Ureter (tissue), 1 donor: ENCODE data around the gene PIK3CB. TPM values are rescaled to one million over a fixed set of nuclear protein-coding genes. Genes with fewer than 3 reads are reported as not detected.
A peak's percentile ranks its signal among the peaks of the same experiment; 100 is the strongest.
"Not testable (repeated sequence)": the region's sequence is repeated elsewhere in the genome, so short reads cannot be mapped to it uniquely, and the experiment has no call there.

Experiments used
- DNase-seq: peaks from one replicate; pipeline ENCODE4 v3.0.0-alpha.2; 2020; ENCODE audit warnings: low spot score
- total RNA-seq: library from RNA; stranded (reverse); gene quantifications from one replicate; pipeline ENCODE4 v1.2.4, GENCODE V29; 2023
- donor health status: DM: yes; HTN: yes; CAD: no.

PIK3CB gene
- total RNA-seq, 1 donor from 2014 or later, result 41.5 TPM

- not testable (repeated sequence) for DNase-seq
Observed at GRCh38 chr3:138846824-138847223, 12.1 kb upstream of the PIK3CB start.

- no peak for DNase-seq
Observed at GRCh38 chr3:138846262-138846791, 11.6 kb upstream of the PIK3CB start.

DNA sequence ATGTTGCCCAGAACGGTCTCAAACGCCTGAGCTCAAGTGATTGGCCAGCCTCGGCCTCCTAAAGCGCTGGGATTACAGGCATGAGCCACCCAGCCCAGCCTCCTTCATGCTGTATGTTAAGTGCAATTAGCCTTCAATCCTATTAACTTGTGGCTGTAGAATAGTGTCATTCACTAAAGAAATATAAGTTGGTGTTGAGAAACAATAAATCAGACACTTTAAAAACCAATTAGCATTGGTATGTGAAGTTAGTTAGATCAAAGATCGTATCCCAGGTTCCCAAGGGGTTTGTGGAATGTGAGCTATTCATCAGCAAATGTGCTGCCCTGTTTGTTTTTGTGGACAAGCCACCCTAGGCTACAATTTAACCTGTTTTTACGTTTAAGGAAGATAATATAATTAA lies 11.0 kb upstream of the PIK3CB start:
- DNase-seq, result no peak

- no peak for DNase-seq
Observed at GRCh38 chr3:138845181-138845601, 10.5 kb upstream of the PIK3CB start.

- DNase-seq, result no peak
Observed at GRCh38 chr3:138842483-138843188, 7.9 kb upstream of the PIK3CB start.

GRCh38 chr3:138838385-138838784 lies 3.7 kb upstream of the PIK3CB start:
- DNase-seq, result not testable (repeated sequence)

DNA sequence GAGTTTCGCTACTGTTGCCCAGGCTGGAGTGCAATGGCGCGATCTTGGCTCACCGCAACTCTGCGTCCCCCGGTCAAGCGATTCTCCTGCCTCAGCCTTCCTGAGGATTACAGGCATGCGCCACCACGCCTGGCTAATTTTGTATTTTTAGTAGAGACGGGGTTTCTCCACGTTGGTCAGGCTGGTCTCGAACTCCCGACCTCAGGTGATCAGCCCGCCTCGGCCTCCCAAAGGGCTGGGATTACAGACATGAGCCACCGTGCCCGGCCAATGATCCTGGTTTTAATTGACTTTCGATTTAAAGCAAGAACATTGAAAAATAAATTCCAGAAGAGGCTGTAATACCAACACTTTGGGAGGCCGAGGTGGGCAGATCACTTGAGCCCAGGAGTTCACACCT lies 1.1 kb upstream of the PIK3CB start:
- not testable (repeated sequence) for DNase-seq

GRCh38 chr3:138835397-138835757 lies 649 bp upstream of the PIK3CB start:
- no peak for DNase-seq

- peak; percentile 50 for DNase-seq
Observed at GRCh38 chr3:138833899-138834595, 681 bp downstream of the PIK3CB start.

GRCh38 chr3:138832473-138833057 lies 2.2 kb downstream of the PIK3CB start:
- DNase-seq, result not testable (repeated sequence)

GRCh38 chr3:138829886-138830510 lies 4.7 kb downstream of the PIK3CB start:
- no peak for DNase-seq

GRCh38 chr3:138829097-138829496 lies 5.6 kb downstream of the PIK3CB start:
- no peak for DNase-seq

GRCh38 chr3:138827222-138827621 lies 7.5 kb downstream of the PIK3CB start:
- no peak for DNase-seq

DNA sequence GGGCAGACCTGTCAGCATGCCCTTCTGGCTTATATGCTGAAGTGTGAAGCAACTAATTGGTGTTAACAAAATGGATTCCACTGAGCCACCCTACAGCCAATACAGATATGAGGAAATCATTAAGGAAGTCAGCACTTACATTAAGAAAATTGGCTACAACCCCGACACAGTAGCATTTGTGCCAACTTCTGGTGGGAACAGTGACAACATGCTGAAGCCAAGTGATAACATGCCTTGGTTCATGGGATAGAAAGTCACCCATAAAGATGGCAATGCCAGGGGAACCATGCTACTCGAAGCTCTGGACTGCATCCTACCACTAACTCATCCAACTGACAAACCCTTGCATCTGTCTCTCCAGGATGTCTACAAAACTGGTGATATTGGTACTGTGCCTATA lies 9.4 kb downstream of the PIK3CB start:
- DNase-seq, result no peak

GRCh38 chr3:138824114-138824506 lies 10.6 kb downstream of the PIK3CB start:
- no peak for DNase-seq

DNA sequence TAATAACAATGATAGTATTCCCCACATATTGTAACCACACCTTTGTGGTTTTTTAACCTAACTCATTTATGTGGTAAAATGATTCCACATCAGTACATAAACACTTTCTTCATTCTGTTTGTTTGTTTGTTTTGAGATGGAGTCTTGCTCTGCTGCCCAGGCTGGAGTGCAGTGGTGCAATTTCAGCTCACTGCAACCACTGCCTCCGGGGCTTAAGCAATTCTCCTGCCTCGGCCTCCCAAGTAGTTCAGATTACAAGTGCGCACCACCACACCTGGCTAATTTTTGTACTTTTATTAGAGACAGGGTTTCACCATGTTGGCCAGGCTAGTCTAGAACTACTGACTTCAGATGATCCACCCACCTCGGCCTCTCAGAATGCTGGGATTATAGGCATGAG lies 14.3 kb downstream of the PIK3CB start:
- not testable (repeated sequence) for DNase-seq

DNA sequence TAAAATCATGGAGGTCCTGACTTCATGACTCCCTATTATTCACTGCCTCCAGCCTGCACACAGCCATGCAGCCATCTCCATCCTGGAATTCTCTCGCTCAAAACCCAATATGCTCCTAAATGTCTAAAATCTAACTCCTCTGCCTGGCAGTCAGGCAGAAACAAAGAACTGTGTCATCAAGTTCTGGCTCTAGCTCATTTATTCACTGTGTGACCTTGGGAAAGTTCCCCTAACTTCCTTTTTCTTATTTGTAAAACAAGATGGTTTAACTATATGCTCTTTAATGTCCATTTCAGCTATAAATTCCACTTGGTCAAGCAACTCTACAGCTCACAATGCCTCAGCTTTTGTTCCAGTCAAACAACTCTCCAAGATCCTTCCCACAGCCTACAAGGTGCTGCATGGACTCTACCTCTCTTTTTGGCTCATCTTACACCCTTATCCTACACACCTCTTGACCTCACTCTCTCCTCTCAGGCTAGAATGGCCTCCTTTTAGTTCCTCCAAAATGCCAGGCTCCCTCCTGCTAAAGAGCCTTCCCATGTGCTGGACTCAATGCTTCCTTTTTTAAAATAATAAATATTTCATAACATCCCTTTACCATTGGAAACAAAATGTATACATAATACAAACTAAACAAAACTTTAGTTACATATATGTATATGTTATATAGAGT lies 16.4 kb downstream of the PIK3CB start:
- no peak for DNase-seq

DNA sequence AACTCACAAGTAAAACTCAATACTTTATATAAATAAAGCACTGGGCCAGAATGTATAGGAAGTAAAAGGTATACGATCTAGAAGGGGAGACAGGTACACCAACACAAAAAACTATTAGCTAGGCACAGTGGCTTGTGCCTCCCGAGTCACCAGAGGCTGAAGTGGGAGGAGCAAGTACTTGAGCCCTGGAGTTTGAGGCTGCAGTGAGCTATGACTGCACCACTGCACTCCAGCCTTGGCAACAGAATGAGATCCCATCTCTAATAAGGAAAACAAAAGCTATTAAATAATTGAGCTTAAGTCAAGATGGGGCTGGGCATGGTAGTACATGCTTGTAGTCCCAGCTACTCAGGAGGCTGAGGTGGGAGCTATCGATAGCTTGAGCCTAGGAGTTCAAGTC lies 17.0 kb downstream of the PIK3CB start:
- DNase-seq, result no peak

GRCh38 chr3:138812806-138813205 lies 21.9 kb downstream of the PIK3CB start:
- DNase-seq, result no peak

DNA sequence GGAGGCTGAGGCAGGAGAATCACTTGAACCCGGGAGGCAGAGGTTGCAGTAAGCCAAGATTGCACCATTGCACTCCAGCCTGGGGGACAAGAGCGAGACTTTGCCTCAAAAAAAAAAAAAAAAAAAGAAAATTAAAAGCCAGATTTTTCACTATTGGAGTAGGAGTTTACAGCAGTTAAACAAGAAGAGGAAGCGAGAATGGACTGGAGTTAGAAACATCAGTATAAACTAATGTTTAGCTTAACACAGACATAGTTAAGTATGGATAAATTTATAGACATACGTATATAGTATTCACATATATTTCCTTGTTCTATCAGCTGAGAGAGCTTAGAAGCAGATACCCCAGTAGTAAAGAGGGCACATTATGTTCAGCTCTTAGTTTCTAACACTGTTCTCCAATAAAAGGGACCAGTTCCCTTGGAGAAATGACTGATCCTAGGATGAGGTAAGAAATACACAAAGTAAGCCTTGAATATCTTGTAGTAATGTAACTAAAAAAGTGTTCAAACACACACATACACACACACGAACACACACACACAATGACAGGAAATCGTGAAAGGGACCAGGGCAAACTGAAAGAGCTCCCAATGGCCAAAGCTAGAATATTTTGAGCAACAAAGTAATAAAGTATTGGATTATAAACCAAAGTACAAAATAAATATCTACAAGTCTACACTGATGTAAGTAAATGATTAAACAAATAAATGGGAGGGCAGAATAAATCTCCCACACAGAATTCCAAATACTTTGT lies 25.1 kb downstream of the PIK3CB start:
- no peak for DNase-seq
